Endometrial microvascular endothelial cells (primary cell): ENCODE measurements around the gene ESCO1. TPM values are rescaled to one million over a fixed set of nuclear protein-coding genes. Genes with fewer than 3 reads are reported as not detected.
"Not testable (repeated sequence)": the region's sequence is repeated elsewhere in the genome, so short reads cannot be mapped to it uniquely, and the experiment has no call there.

ENCODE experiments used
- in situ Hi-C: cut with HindIII; loops from 2 replicates; pipeline ENCODE4 v1.10.0; 2017; ENCODE audit warnings: low sequenced_read_pairs, low pct_unique_long_range_greater_than_20kb; ENCODE audit errors: inconsistent ontology term
- total RNA-seq: library from RNA; depleted of rRNA; stranded (reverse); fragments of >200 nt; gene quantifications from one replicate; pipeline ENCODE4 v1.2.3, GENCODE V29; 2015; ENCODE audit errors: inconsistent ontology term

ESCO1 gene
- total RNA-seq, 1 donor from 2014 or later, result 12.3 TPM

- in situ Hi-C loops, result no loop called here
These were observed 2.9 kb downstream of the ESCO1 start for GRCh38 chr18:21597620-21598019.

DNA sequence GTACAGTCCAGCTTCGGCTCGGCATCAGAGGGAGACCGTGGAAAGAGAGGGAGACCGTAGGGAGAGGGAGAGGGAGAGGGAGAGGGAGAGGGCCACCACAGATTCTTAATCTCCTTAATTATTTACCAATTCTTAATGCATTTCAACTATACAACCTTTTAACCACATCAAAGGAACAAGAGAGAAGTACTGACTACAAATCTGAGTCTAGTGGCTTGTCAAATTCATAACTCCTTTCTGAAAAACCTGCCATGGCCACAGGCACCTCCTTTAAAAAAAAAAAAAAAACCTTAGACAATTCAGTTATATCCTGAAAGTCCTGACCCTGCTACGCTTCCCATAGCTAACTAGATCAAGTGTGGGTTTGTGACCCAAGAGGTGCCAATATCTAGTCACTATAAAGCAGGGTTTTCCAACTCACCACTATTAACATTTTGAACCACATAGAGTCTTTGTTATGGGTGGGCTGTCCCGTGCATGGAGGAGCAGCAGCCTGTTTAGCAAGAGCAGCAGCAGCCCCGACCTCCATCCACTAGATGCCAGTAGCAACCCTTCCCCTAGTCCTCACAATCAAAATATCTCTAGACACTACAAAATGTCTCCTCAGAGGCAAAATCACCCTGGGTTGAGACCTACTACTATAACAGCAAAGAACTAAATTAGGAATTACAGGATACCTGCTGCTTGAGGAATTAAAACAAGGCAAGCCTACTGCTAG, 6.8 kb downstream of the ESCO1 start:
- in situ Hi-C loops, result no loop called here

GRCh38 chr18:21592361-21592760, 8.1 kb downstream of the ESCO1 start:
- in situ Hi-C loops, result not testable (repeated sequence)

GRCh38 chr18:21584391-21584790, 16.1 kb downstream of the ESCO1 start:
- in situ Hi-C loops, result no loop called here

GRCh38 chr18:21575656-21576055, 24.8 kb downstream of the ESCO1 start:
- in situ Hi-C loops, result no loop called here

GRCh38 chr18:21571772-21572171, 28.7 kb downstream of the ESCO1 start:
- in situ Hi-C loops, result no loop called here

- in situ Hi-C loops, result no loop called here
These were observed 41.3 kb downstream of the ESCO1 start for GRCh38 chr18:21559195-21559594.

- in situ Hi-C loops, result no loop called here
These were observed 42.8 kb downstream of the ESCO1 start for GRCh38 chr18:21557607-21558253.

DNA sequence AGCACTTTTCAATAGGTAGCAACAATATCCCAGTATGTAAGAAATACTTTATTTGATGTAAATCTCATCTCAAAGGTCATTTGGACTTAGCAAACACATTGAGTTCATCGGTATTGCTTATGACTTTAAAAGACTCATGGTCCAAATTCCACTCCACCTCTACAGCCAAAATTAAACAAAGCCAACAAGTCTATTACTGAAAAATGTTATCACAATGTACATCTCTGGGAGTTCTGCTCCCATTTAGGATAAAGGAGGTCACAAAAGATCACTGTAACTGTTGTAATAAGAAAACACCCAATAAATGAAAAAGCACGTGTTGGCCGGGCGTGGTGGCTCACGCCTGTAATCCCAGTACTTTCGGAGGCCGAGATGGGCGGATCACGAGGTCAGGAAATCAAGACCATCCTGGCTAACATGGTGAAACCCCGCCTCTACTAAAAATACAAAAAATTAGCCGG, 50.0 kb downstream of the ESCO1 start:
- in situ Hi-C loops, result no loop called here

DNA sequence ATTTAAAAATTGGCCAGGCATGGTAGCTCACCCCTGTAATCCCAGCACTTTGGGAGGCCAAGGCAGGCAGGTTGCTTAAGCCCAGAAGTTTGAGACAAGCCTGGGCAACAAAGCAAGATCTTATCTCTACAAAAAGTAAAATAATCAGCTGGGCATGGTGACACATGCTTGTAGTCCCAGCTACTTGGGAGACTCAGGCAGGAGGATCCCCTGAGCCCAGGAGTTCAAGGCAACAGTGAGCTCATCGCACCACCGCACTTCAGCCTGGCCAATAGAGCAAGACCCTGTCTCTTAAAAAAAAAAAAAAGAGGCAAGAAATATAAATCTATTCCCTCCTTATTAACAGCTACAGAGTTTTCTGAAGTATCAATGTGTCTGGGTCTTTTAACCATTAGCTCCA, 51.9 kb downstream of the ESCO1 start:
- in situ Hi-C loops, result no loop called here

- in situ Hi-C loops, result no loop called here
These were observed 54.1 kb downstream of the ESCO1 start for GRCh38 chr18:21546423-21546822.

DNA sequence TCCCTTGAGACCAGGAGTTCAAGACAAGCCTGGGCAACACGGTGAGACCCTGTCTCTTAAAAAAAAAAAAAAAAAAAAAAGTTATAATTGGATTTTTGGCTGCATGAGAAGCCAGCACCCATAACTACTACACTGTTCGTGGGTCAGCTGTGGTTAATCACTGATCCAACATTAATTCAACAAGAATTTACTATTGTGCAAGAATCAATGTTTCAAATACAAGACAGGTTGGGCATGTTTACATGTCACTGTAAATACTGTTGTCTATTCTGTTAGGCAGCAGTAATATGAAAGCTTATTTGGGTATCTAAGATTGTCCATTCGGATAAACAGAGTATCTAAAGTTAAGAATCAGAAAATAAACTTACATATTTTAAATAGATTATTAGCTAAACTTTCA, 62.3 kb downstream of the ESCO1 start:
- in situ Hi-C loops, result no loop called here

- in situ Hi-C loops, result no loop called here
These were observed 66.2 kb downstream of the ESCO1 start for GRCh38 chr18:21534327-21534726.

DNA sequence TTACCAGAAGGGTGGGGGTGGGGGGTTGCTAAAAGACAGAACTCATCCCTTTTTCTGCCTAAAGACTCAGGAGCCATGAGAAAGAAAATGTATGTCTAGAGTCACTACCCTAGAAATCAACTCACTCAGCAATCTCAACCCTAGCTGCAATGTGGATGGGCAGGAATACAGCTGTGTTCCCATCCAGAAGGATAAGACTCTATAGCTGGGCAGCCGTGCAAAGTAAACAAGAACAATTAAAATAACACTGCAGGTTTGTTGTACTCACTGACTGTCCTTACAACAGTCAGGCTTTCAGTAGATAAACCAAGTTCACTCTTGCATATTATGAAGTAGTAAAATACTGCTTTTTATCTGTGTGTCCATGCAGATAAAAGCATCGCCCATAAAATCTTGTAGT, 74.0 kb downstream of the ESCO1 start:
- in situ Hi-C loops, result no loop called here

- in situ Hi-C loops, result no loop called here
These were observed 74.6 kb downstream of the ESCO1 start for GRCh38 chr18:21525916-21526315.

DNA sequence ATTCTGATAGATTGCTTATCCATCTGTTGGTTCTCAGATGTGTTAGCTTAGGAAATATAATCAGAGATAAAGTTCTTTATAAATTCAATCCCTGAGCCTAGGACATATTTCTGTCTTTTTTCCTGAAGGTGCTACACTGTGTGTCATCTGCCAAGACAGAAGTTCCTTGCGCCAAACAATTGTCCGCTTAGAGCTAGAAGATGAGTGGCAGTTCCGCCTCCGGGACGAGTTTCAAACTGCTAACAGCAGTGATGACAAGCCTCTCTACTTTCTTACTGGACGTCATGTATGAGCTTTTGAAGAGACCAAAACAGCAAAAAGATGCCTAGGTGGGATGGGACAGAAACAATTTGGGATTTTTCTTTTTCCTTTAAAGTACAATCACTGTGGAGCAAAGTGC, 78.0 kb downstream of the ESCO1 start:
- in situ Hi-C loops, result no loop called here

- in situ Hi-C loops, result no loop called here
These were observed 86.8 kb downstream of the ESCO1 start for GRCh38 chr18:21513741-21514140.

DNA sequence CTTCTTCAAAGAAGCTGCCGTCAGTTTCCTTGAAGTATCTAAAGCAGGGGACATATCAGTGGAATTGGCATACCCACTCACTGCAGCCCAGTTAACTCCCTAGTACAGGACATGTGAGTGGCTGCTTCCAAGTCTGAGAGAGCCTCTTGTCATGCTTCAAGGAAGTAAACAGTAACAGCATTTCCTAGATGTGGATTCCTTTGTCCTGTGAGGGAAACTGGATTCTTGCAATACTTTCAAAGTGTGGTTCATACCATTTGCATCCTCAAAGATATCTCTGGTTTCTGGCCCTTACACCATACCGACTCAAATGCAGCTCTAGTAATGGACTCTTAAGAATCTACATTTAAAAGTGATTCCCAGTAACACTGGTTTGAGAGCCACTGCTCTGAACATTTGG, 87.2 kb downstream of the ESCO1 start:
- in situ Hi-C loops, result no loop called here

DNA sequence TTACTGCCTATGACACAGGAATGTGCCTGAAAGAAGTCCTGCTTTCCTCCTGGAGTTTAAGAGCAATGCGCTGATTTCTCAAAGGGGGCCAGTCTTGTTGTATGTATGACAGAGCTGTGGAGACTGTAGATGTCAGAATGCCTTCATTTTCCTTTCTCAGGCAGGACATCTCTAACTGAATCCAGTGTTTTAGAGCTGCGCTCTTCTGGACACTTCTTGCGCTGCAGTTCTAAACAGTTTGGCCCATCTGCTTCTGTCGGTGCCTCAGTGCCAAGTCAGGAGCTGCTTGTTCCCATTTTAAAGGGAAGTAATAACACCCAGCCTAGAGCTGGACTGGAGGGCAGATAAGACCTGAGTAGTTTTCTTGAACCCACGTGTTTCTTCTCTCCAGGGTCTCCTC, 91.4 kb downstream of the ESCO1 start:
- in situ Hi-C loops, result no loop called here

DNA sequence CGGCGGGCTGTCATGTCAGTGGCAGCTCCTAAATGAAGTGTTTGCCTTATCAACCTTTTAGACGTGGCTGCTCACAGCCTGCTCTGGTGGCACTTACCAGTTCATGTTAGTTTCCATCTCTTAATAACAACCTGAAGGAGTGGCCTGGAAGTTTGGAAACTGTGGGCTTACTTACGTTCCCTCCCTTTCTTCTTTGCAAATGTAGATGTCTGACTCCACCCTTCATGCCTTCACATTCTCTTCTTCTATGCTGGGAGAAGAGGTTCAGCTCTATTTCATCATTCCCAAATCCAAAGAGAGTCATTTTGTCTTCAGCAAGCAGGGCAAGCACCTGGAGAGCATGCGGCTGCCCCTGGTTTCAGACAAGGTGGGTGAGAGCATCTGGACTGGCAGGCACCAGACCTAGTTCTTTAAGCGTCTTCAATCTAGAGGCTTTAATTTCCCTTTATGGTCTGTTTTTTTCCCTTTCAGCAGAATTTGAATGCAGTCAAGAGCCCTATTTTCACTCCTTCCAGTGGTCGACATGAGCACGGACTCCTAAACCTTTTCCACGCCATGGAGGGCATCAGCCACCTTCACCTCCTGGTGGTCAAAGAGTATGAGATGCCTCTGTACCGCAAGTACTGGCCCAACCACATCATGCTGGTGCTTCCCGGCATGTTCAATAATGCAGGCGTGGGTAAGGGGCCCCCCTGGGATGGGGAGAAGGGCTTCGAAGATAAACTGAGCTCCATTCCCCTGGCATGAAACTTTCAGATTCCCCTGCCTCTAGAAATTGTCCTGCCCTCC, 92.4 kb downstream of the ESCO1 start:
- in situ Hi-C loops, result no loop called here
